ENCODE measurements around the gene UNK. TPM values are rescaled to one million over a fixed set of nuclear protein-coding genes. Genes with fewer than 3 reads are reported as not detected.

Gene UNK
- total and polyA plus RNA-seq, 9 donors = 12.7 to 58.1 (median 39.9) TPM

GRCh38 chr17:75832652-75833400 lies 48.2 kb downstream of the UNK start:
- no peaks in the 10 kb centered on the region for H3K27me3 ChIP-seq
- DNase-seq = no peak
- H3K36me3 ChIP-seq = no peaks in the 10 kb centered on the region
- H3K4me1 ChIP-seq (ENCODE audit: insufficient read depth) = peaks cover 2% of the 10 kb centered on the region
- intact Hi-C loops (cut with DNase I) = no loop called here
- H3K27ac ChIP-seq = no peak overlapping the region
- H3K4me3 ChIP-seq = no peak overlapping the region
- 58 to 65% (median 60%) methylated on average over 20 of the region's 20 CpGs for WGBS, 3 donors
- no peak for TF ChIP-seq CTCF (IDR thresholded peaks at IDR 0.05)
- no peak for TF ChIP-seq POLR2A (IDR thresholded peaks at IDR 0.05)
- no peak for TF ChIP-seq EP300 (IDR thresholded peaks at IDR 0.05)
- H3K9me3 ChIP-seq = no peaks in the 10 kb centered on the region

- 92 to 94% (median 94%) methylated on average over 19 to 25 of the region's 25 CpGs for whole genome bisulfite sequencing, 3 donors
- Histone ChIP-seq H3K27ac (no peak overlapping the region), H3K36me3 (no peaks in the 10 kb centered on the region), H3K9me3 (no peaks in the 10 kb centered on the region), H3K27me3 (no peaks in the 10 kb centered on the region), H3K4me1 (ENCODE audit: insufficient read depth) (no peaks in the 10 kb centered on the region), H3K4me3 (no peak overlapping the region)
- intact Hi-C loops (cut with DNase I) = no loop called here
- no peak for DNase-seq
- TF ChIP-seq CTCF (IDR thresholded peaks at IDR 0.05) (no peak), EP300 (IDR thresholded peaks at IDR 0.05) (no peak)
Observed at GRCh38 chr17:75834279-75834920, 49.8 kb downstream of the UNK start.

GRCh38 chr17:75834928-75835653 lies 50.5 kb downstream of the UNK start:
- Histone ChIP-seq H3K4me3 (no peak overlapping the region), H3K27me3 (no peaks in the 10 kb centered on the region), H3K27ac (no peak overlapping the region), H3K36me3 (no peaks in the 10 kb centered on the region), H3K9me3 (no peaks in the 10 kb centered on the region), H3K4me1 (ENCODE audit: insufficient read depth) (no peaks in the 10 kb centered on the region)
- TF ChIP-seq CTCF (IDR thresholded peaks at IDR 0.05) (no peak), EP300 (IDR thresholded peaks at IDR 0.05) (no peak)
- no peak for DNase-seq
- intact Hi-C loops (cut with DNase I) = no loop called here
- 52 to 84% (median 56%) methylated on average over 8 to 24 of the region's 24 CpGs for WGBS, 3 donors

- Histone ChIP-seq H3K27me3 (no peaks in the 10 kb centered on the region), H3K27ac (no peak overlapping the region), H3K4me3 (no peak overlapping the region), H3K36me3 (no peaks in the 10 kb centered on the region), H3K4me1 (ENCODE audit: insufficient read depth) (no peaks in the 10 kb centered on the region), H3K9me3 (no peaks in the 10 kb centered on the region)
- DNase-seq = no peak
- 69 to 90% (median 74%) methylated on average over 7 to 9 of the region's 9 CpGs for WGBS, 3 donors
- intact Hi-C loops (cut with DNase I) = no loop called here
- no peak for TF ChIP-seq POLR2A (IDR thresholded peaks at IDR 0.05)
- TF ChIP-seq CTCF (IDR thresholded peaks at IDR 0.05) = no peak
- TF ChIP-seq EP300 (IDR thresholded peaks at IDR 0.05) = no peak
Observed at GRCh38 chr17:75835654-75835987, 51.0 kb downstream of the UNK start.

Measured in ovary (tissue), 9 donors.